GM19025 (cell line): Measurements from ENCODE around the gene TLK1.
"Not testable (repeated sequence)": the region's sequence is repeated elsewhere in the genome, so short reads cannot be mapped to it uniquely, and the experiment has no call there.

Source experiments
- ATAC-seq: cut with Tn5 transposase; IDR thresholded peaks from one replicate; pipeline ENCODE4 v1.9.1; 2021; ENCODE audit warnings: mild to moderate bottlenecking, low read depth, moderate library complexity; ENCODE audit not compliant: unreplicated experiment

Gene TLK1

GRCh38 chr2:171087547-171087946 is 73.1 kb downstream of the TLK1 start:
- no peak for ATAC-seq

GRCh38 chr2:171086352-171087290 is 74.1 kb downstream of the TLK1 start:
- ATAC-seq, result no peak

- ATAC-seq, result no peak
Observed at GRCh38 chr2:171084128-171084527, 76.6 kb downstream of the TLK1 start.

GRCh38 chr2:171083451-171083850 is 77.2 kb downstream of the TLK1 start:
- no peak for ATAC-seq

DNA sequence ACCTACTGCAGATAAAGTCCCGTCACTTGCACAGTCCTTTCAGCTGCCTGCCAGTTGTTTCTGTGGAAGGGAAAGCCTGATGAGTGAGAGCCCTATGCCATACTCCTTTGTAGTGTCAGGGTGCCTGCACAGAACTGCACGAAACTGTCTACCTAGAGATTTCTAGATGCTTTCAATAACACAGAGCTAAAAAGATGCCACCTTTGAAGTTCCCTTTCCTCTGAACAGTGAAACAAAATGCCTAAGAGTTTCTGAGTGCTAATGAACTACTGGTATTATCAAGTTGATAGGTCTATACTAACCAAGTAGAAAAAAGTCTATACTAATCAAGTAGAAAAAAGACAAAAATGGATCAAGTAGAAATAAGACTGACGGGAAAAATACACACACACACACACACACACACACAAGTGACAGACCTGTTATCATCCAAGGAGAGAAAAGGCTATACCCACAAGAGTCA is 79.0 kb downstream of the TLK1 start:
- ATAC-seq, result no peak

- no peak for ATAC-seq
Observed at GRCh38 chr2:171080607-171081006, 80.1 kb downstream of the TLK1 start.

DNA sequence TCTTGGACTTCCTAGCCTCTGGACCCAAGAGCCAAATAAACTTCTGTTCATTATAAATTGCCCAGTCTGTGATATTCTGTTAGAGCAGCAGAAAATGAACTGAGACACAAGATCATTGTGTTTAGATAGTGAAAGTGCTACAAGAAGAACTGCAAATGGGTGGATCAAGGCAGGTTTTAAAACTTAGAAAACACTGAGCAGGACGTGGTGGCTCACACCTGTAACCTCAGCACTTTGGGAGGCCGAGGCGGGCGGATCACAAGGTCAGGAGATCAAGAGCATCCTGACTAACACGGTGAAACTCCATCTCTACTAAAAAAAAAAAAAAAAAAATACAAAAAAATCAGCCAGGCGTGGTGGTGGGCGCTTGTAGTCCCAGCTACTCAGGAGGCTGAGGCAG is 84.3 kb downstream of the TLK1 start:
- not testable (repeated sequence) for ATAC-seq

- no peak for ATAC-seq
Observed at GRCh38 chr2:171072164-171072563, 88.5 kb downstream of the TLK1 start.

- ATAC-seq, result no peak
Observed at GRCh38 chr2:171069286-171069956, 91.3 kb downstream of the TLK1 start.

GRCh38 chr2:171066110-171066509 is 94.6 kb downstream of the TLK1 start:
- ATAC-seq, result no peak

- no peak for ATAC-seq
Observed at GRCh38 chr2:171057575-171057974, 103.1 kb downstream of the TLK1 start.

- no peak for ATAC-seq
Observed at GRCh38 chr2:171056307-171056706, 104.4 kb downstream of the TLK1 start.

- no peak for ATAC-seq
Observed at GRCh38 chr2:171049691-171050090, 111.0 kb downstream of the TLK1 start.

- no peak for ATAC-seq
Observed at GRCh38 chr2:171046048-171046560, 114.6 kb downstream of the TLK1 start.

GRCh38 chr2:171044416-171044815 is 116.3 kb downstream of the TLK1 start:
- ATAC-seq, result no peak

- no peak for ATAC-seq
Observed at GRCh38 chr2:171042253-171042969, 118.3 kb downstream of the TLK1 start.

GRCh38 chr2:171036532-171036931 is 124.2 kb downstream of the TLK1 start:
- ATAC-seq, result no peak

DNA sequence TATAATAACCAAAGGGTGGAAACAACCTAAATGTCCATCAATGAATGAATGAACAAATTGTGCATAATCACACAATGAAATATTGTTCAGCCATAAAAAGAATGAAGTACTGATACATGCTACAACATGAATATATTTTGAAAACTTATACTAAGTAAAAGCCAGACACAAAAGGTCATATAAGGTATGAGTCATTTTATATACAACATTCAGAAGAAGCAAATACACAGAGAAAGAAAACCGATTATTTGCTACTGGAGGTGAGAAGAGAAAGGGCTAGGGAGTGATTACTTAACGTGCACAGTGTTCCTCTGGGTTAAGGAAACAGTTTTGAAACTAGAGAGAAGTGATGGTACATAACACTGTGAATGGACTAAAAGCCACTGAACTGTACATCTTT is 126.4 kb downstream of the TLK1 start:
- no peak for ATAC-seq

GRCh38 chr2:171025214-171025613 is 135.5 kb downstream of the TLK1 start:
- ATAC-seq, result no peak

- no peak for ATAC-seq
Observed at GRCh38 chr2:171018522-171018921, 142.2 kb downstream of the TLK1 start.

- no peak for ATAC-seq
Observed at GRCh38 chr2:171016125-171016524, 144.6 kb downstream of the TLK1 start.
